Measurements from ENCODE around the gene SELENOT. TPM values are rescaled to one million over a fixed set of nuclear protein-coding genes. Genes with fewer than 3 reads are reported as not detected.

SELENOT gene
- total and polyA plus RNA-seq, 2 of the 8 experiments (the other 6 are each of a cell fraction or from before 2014, with no cell fraction given): 79.0 to 290 TPM

GRCh38 chr3:150611666-150612065 lies 8.5 kb downstream of the SELENOT start:
- no peak overlapping the region for H2BK15ac ChIP-seq (ENCODE audit: low read length)
- H3K36me3 ChIP-seq (ENCODE audit: control insufficient read depth in 2 of 4, insufficient read depth in 4 of 4, low read length in 3 of 4): peaks cover 0 to 7% (median 1%) of the 10 kb centered on the region in 4 experiments; a peak in 3 of 8 replicates
- no peak overlapping the region for H3K4ac ChIP-seq (replicated peaks; ENCODE audit: insufficient read length, low read depth, low read length)
- WGBS, 2 experiments (ENCODE audit: extremely low coverage in 1 of 2, insufficient coverage in 1 of 2, insufficient read length in 1 of 2, insufficient replicate concordance in 2 of 2, low coverage in 1 of 2, low lambda C conversion rate in 2 of 2, missing lambda C conversion rate in 1 of 2): 96% methylated on average over 19 of the region's 34 CpGs; no CpG with 5 or more reads in 1 of the 2 experiments
- no peak overlapping the region for H3K56ac ChIP-seq (replicated peaks; ENCODE audit: insufficient read length, low read depth, low read length)
- no peaks in the 10 kb centered on the region for H3K23me2 ChIP-seq (ENCODE audit: low read depth, low read length)
- H3K18ac ChIP-seq (ENCODE audit: extremely low read depth, low read length): no peak overlapping the region
- no peaks in the 10 kb centered on the region; the same call in 1 of the 2 replicates for H3K79me1 ChIP-seq (ENCODE audit: low read depth, low read length)
- H4K8ac ChIP-seq (ENCODE audit: extremely low read depth, insufficient read depth, low read length): no peak overlapping the region
- no peak overlapping the region for H3K4me2 ChIP-seq (ENCODE audit: insufficient read depth in 1 of 2, low read depth in 2 of 2, low read length in 2 of 2)
- H2BK5ac ChIP-seq (ENCODE audit: low read depth, low read length): no peak overlapping the region
- H4K91ac ChIP-seq (replicated peaks; ENCODE audit: insufficient read length, low read length): no peak overlapping the region
- H3K14ac ChIP-seq (ENCODE audit: insufficient read length): no peak overlapping the region
- H3K9ac ChIP-seq (replicated peaks in 1 of 4; ENCODE audit: extremely low read depth in 1 of 4, low read depth in 3 of 4, low read length in 3 of 4): no peak overlapping the region
- no peak overlapping the region for H3K23ac ChIP-seq (ENCODE audit: insufficient read length)
- no peak overlapping the region for H4K5ac ChIP-seq (ENCODE audit: insufficient read length, low read depth, low read length)
- ChIA-PET POLR2A (ENCODE audit: partially characterized antibody) (interaction anchor here (1.0 kb wide), 1 partner anchor 9 kb away, joined by 4 read pairs; the partner anchor contains the start of gene SELENOT), CTCF (ENCODE audit: partially characterized antibody) (no interaction called here)
- peaks cover 16 to 78% of the 10 kb centered on the region in 2 experiments for H3K79me2 ChIP-seq (ENCODE audit: control insufficient read depth in 1 of 2, insufficient read depth in 2 of 2, low read length in 2 of 2)
- no peak overlapping the region for H2BK12ac ChIP-seq (ENCODE audit: low read depth, low read length)
- no peak for DNase-seq (ENCODE audit: low read depth in 1 of 2, low spot score in 2 of 2)
- no peaks in the 10 kb centered on the region for H3K9me3 ChIP-seq (ENCODE audit: insufficient read depth in 2 of 2, low read depth in 1 of 2, low read length in 1 of 2)
- no peak overlapping the region for H2AK5ac ChIP-seq (ENCODE audit: low read depth, low read length)
- FAIRE-seq: no peak
- H3K4me3 ChIP-seq (ENCODE audit: extremely low read depth in 1 of 4, insufficient read depth in 2 of 4, low read depth in 3 of 4, low read length in 4 of 4): no peak overlapping the region
- H2BK20ac ChIP-seq (ENCODE audit: low read length): no peak overlapping the region
- H2BK120ac ChIP-seq (replicated peaks; ENCODE audit: low read depth, low read length): no peak overlapping the region
- no peaks in the 10 kb centered on the region for H3K27me3 ChIP-seq (replicated peaks in 1 of 4; ENCODE audit: control insufficient read depth in 3 of 4, extremely low read depth in 1 of 4, insufficient read depth in 3 of 4, low read length in 3 of 4)
- H3K27ac ChIP-seq (ENCODE audit: low read depth, low read length): no peak overlapping the region
- H2AFZ ChIP-seq (ENCODE audit: low read length): no peak overlapping the region
- peaks cover 2 to 6% of the 10 kb centered on the region in 2 experiments for H4K20me1 ChIP-seq (replicated peaks in 1 of 2; ENCODE audit: control insufficient read depth in 1 of 2, insufficient read depth in 2 of 2, low read length in 2 of 2)
- peaks cover 0 to 7% (median 2%) of the 10 kb centered on the region in 4 experiments; a peak in 4 of 7 replicates for H3K4me1 ChIP-seq (replicated peaks in 1 of 4; ENCODE audit: control insufficient read depth in 3 of 4, insufficient read depth in 4 of 4, low read length in 3 of 4)
- TF ChIP-seq RNF2 (IDR thresholded peaks at IDR 0.05; ENCODE audit: borderline replicate concordance, low read depth, low read length, missing control alignments, poor library complexity, severe bottlenecking) (no peak), EGR1 (IDR thresholded peaks at IDR 0.05; ENCODE audit: borderline replicate concordance, low read depth, low read length) (no peak), CHD1 (IDR thresholded peaks at IDR 0.05; ENCODE audit: low read depth, low read length) (no peak), JUND (IDR thresholded peaks at IDR 0.05; ENCODE audit: low read length) (no peak), SP2 (IDR thresholded peaks at IDR 0.05; ENCODE audit: low read length) (no peak), FOSL1 (IDR thresholded peaks at IDR 0.05; ENCODE audit: insufficient read depth, low read depth, low read length) (no peak), TEAD4 (IDR thresholded peaks at IDR 0.05; ENCODE audit: low read depth, low read length) (no peak), CBX8 (IDR thresholded peaks at IDR 0.05; ENCODE audit: borderline replicate concordance, low read depth, low read length) (no peak), SIN3A (conservative IDR thresholded peaks at IDR 0.05 in 1 of 2, IDR thresholded peaks at IDR 0.05 in 1 of 2; ENCODE audit: low read depth in 1 of 2, low read length in 2 of 2) (no peak), EZH2 (IDR thresholded peaks at IDR 0.05; ENCODE audit: low read depth, low read length, severe bottlenecking) (no peak), YY1 (IDR thresholded peaks at IDR 0.05; ENCODE audit: low read depth, low read length) (no peak), JUN (IDR thresholded peaks at IDR 0.05; ENCODE audit: low read depth, low read length) (no peak), NANOG (IDR thresholded peaks at IDR 0.05; ENCODE audit: insufficient read depth, low read depth, low read length, poor library complexity, severe bottlenecking) (no peak), PHF8 (conservative IDR thresholded peaks at IDR 0.05; ENCODE audit: low read depth, low read length) (no peak)
